HEK293 (cell line): Measurements from ENCODE around the gene P2RY6.

Experiments used
- CTCF ChIA-PET: fragments of 350-600 bp; formaldehyde crosslinking; extraction: SDS; loops from one replicate; lab custom pipeline; 2021; ENCODE audit warnings: antibody characterized with exemption; lab: Yijun Ruan, JAX
- POLR2A ChIA-PET: fragments of 300-600 bp; formaldehyde crosslinking; extraction: SDS; loops from one replicate; lab custom pipeline; 2020; ENCODE audit warnings: antibody characterized with exemption, inconsistent platforms; lab: Yijun Ruan, JAX
- H3K27ac ChIP-seq: fragments of 200-500 bp; sonication (Bioruptor generic); 2 replicates; pipeline ENCODE4 v1.5.1; 2014; ENCODE audit warnings: low read depth, low read length, control low read depth, inconsistent platforms; ENCODE audit errors: extremely low read depth
- H3K36me3 ChIP-seq, 2 experiments: fragments of 200-500 bp in 1 of 2; sonication (Bioruptor generic) in 1 of 2; 1 replicate in 1 of 2; 2 replicates in 1 of 2; pipeline ENCODE4 v1.5.1; 2014 to 2017; ENCODE audit warnings: inconsistent platforms in 2 of 2, low read length in 2 of 2; ENCODE audit not compliant: control insufficient read depth in 2 of 2, insufficient read depth in 1 of 2
- H3K4me1 ChIP-seq: fragments of 200-500 bp; sonication (Bioruptor generic); 2 replicates; pipeline ENCODE4 v1.5.1; 2014; ENCODE audit warnings: mild to moderate bottlenecking, low read length, inconsistent platforms; ENCODE audit not compliant: control insufficient read depth, insufficient read depth
- H3K4me3 ChIP-seq: 2 replicates; pipeline ENCODE4 v1.5.1; 2011; ENCODE audit warnings: low read depth, mild to moderate bottlenecking, control low read depth, low read length, moderate library complexity
- H3K9me3 ChIP-seq: fragments of 200-500 bp; sonication (Bioruptor generic); 2 replicates; pipeline ENCODE4 v1.5.1; 2014; ENCODE audit warnings: low read depth, low read length, inconsistent platforms; ENCODE audit not compliant: control insufficient read depth, insufficient read depth
- BCL11B ChIP-seq: fragments of 450-650 bp; formaldehyde crosslinking; IDR thresholded peaks from 2 replicates; pipeline ENCODE4 v1.5.1; 2016; ENCODE audit warnings: low read depth, missing biosample characterization, missing genetic modification characterization
- IKZF3 ChIP-seq: fragments of 450-650 bp; IDR thresholded peaks from 2 replicates; pipeline ENCODE4 v1.5.0; 2018; ENCODE audit warnings: missing biosample characterization, mild to moderate bottlenecking, missing genetic modification characterization, moderate library complexity
- REST ChIP-seq: fragments of 450-650 bp; formaldehyde crosslinking; IDR thresholded peaks from 2 replicates; pipeline ENCODE4 v1.5.1; 2016; ENCODE audit warnings: missing biosample characterization, missing genetic modification characterization
- ZNF114 ChIP-seq: fragments of 450-650 bp; formaldehyde crosslinking; IDR thresholded peaks from 2 replicates; pipeline ENCODE4 v1.5.0; 2017; ENCODE audit warnings: missing biosample characterization, missing genetic modification characterization
- ZNF169 ChIP-seq: fragments of 450-650 bp; formaldehyde crosslinking; IDR thresholded peaks from 2 replicates; pipeline ENCODE4 v1.5.1; 2016; ENCODE audit warnings: missing biosample characterization, missing genetic modification characterization
- ZNF266 ChIP-seq: fragments of 450-650 bp; formaldehyde crosslinking; IDR thresholded peaks from 2 replicates; pipeline ENCODE4 v1.5.1; 2016; ENCODE audit warnings: missing biosample characterization, missing genetic modification characterization, low read depth
- ZNF302 ChIP-seq: fragments of 450-650 bp; formaldehyde crosslinking; IDR thresholded peaks from 2 replicates; pipeline ENCODE4 v1.5.1; 2016; ENCODE audit warnings: missing biosample characterization, missing genetic modification characterization, low read depth
- ZNF311 ChIP-seq: fragments of 450-650 bp; formaldehyde crosslinking; IDR thresholded peaks from 2 replicates; pipeline ENCODE4 v1.5.1; 2017; ENCODE audit warnings: missing biosample characterization, missing genetic modification characterization, borderline replicate concordance
- ZNF350 ChIP-seq: fragments of 450-650 bp; formaldehyde crosslinking; IDR thresholded peaks from 2 replicates; pipeline ENCODE4 v1.5.0; 2017; ENCODE audit warnings: missing biosample characterization, mild to moderate bottlenecking, missing genetic modification characterization
- ZNF354C ChIP-seq: fragments of 450-650 bp; formaldehyde crosslinking; IDR thresholded peaks from 2 replicates; pipeline ENCODE4 v1.5.1; 2016; ENCODE audit warnings: missing biosample characterization, missing genetic modification characterization, low read depth, borderline replicate concordance
- ZNF404 ChIP-seq: fragments of 450-650 bp; formaldehyde crosslinking; IDR thresholded peaks from 2 replicates; pipeline ENCODE4 v1.5.1; 2017; ENCODE audit warnings: missing biosample characterization, missing genetic modification characterization
- ZNF433 ChIP-seq: fragments of 450-650 bp; formaldehyde crosslinking; IDR thresholded peaks from 2 replicates; pipeline ENCODE4 v1.5.1; 2016; ENCODE audit warnings: missing biosample characterization, missing genetic modification characterization, low read depth
- ZNF488 ChIP-seq: fragments of 450-650 bp; formaldehyde crosslinking; IDR thresholded peaks from 2 replicates; pipeline ENCODE4 v1.5.1; 2016; ENCODE audit warnings: missing biosample characterization, missing genetic modification characterization
- ZNF521 ChIP-seq: fragments of 450-650 bp; formaldehyde crosslinking; IDR thresholded peaks from 2 replicates; pipeline ENCODE4 v1.5.1; 2017; ENCODE audit warnings: missing biosample characterization, mild to moderate bottlenecking, missing genetic modification characterization
- ZNF548 ChIP-seq: fragments of 450-650 bp; formaldehyde crosslinking; IDR thresholded peaks from 2 replicates; pipeline ENCODE4 v1.5.1; 2016; ENCODE audit warnings: missing biosample characterization, missing genetic modification characterization
- ZNF596 ChIP-seq: fragments of 450-650 bp; IDR thresholded peaks from 2 replicates; pipeline ENCODE4 v1.5.0; 2018; ENCODE audit warnings: missing biosample characterization, mild to moderate bottlenecking, missing genetic modification characterization, moderate library complexity
- ZNF610 ChIP-seq: fragments of 450-650 bp; formaldehyde crosslinking; IDR thresholded peaks from 2 replicates; pipeline ENCODE4 v1.5.1; 2016; ENCODE audit warnings: missing biosample characterization, missing genetic modification characterization, borderline replicate concordance
- ZNF658 ChIP-seq: fragments of 450-650 bp; formaldehyde crosslinking; IDR thresholded peaks from 2 replicates; pipeline ENCODE4; 2016; ENCODE audit warnings: missing biosample characterization, missing genetic modification characterization
- ZNF747 ChIP-seq: fragments of 450-650 bp; formaldehyde crosslinking; IDR thresholded peaks from 2 replicates; pipeline ENCODE4 v1.5.1; 2016; ENCODE audit warnings: missing biosample characterization, missing genetic modification characterization
- ZNF776 ChIP-seq: fragments of 450-650 bp; formaldehyde crosslinking; IDR thresholded peaks from 2 replicates; pipeline ENCODE4 v1.5.0; 2017; ENCODE audit warnings: missing biosample characterization, missing genetic modification characterization, borderline replicate concordance
- TF ChIP-seq, protein P1 (sequence below): fragments of 450-650 bp; formaldehyde crosslinking; IDR thresholded peaks from 2 replicates; pipeline ENCODE4 v1.5.1; 2016; ENCODE audit warnings: missing biosample characterization, missing genetic modification characterization, borderline replicate concordance
- TF ChIP-seq, protein P2 (sequence below): fragments of 450-650 bp; formaldehyde crosslinking; IDR thresholded peaks from 2 replicates; pipeline ENCODE4 v1.5.1; 2016; ENCODE audit warnings: missing biosample characterization, missing genetic modification characterization

P2RY6 gene

GRCh38 chr11:73245461-73245860 is 26.7 kb upstream of the P2RY6 start:
- Histone ChIP-seq H3K4me3 (no peak overlapping the region), H3K9me3 (no peaks in the 10 kb centered on the region)
- TF ChIP-seq ZNF311 (tag by site-specific recombination) (no peak), ZNF658 (tag by site-specific recombination) (no peak), ZNF404 (tag by site-specific recombination) (no peak)
- TF ChIP-seq, protein P1, sequence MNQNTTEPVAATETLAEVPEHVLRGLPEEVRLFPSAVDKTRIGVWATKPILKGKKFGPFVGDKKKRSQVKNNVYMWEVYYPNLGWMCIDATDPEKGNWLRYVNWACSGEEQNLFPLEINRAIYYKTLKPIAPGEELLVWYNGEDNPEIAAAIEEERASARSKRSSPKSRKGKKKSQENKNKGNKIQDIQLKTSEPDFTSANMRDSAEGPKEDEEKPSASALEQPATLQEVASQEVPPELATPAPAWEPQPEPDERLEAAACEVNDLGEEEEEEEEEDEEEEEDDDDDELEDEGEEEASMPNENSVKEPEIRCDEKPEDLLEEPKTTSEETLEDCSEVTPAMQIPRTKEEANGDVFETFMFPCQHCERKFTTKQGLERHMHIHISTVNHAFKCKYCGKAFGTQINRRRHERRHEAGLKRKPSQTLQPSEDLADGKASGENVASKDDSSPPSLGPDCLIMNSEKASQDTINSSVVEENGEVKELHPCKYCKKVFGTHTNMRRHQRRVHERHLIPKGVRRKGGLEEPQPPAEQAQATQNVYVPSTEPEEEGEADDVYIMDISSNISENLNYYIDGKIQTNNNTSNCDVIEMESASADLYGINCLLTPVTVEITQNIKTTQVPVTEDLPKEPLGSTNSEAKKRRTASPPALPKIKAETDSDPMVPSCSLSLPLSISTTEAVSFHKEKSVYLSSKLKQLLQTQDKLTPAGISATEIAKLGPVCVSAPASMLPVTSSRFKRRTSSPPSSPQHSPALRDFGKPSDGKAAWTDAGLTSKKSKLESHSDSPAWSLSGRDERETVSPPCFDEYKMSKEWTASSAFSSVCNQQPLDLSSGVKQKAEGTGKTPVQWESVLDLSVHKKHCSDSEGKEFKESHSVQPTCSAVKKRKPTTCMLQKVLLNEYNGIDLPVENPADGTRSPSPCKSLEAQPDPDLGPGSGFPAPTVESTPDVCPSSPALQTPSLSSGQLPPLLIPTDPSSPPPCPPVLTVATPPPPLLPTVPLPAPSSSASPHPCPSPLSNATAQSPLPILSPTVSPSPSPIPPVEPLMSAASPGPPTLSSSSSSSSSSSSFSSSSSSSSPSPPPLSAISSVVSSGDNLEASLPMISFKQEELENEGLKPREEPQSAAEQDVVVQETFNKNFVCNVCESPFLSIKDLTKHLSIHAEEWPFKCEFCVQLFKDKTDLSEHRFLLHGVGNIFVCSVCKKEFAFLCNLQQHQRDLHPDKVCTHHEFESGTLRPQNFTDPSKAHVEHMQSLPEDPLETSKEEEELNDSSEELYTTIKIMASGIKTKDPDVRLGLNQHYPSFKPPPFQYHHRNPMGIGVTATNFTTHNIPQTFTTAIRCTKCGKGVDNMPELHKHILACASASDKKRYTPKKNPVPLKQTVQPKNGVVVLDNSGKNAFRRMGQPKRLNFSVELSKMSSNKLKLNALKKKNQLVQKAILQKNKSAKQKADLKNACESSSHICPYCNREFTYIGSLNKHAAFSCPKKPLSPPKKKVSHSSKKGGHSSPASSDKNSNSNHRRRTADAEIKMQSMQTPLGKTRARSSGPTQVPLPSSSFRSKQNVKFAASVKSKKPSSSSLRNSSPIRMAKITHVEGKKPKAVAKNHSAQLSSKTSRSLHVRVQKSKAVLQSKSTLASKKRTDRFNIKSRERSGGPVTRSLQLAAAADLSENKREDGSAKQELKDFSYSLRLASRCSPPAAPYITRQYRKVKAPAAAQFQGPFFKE (tag by site-specific recombination) = no peak
- TF ChIP-seq, all 188 proteins: peak for 0
- no peaks in the 10 kb centered on the region for H3K4me1 ChIP-seq
- H3K36me3 ChIP-seq = no peaks in the 10 kb centered on the region
- CTCF ChIA-PET = interaction anchor here (0.9 to 3.0 kb wide), 5 partner anchors 9 to 414 kb away, joined by 4 to 20 read pairs (median 5); no protein-coding TSS in a partner anchor
- no peak overlapping the region for H3K27ac ChIP-seq
- POLR2A ChIA-PET = no interaction called here

- no peak overlapping the region for H3K27ac ChIP-seq
- H3K4me3 ChIP-seq = no peak overlapping the region
- ChIA-PET POLR2A (no interaction called here), CTCF (interaction anchor here (2.4 to 3.0 kb wide), 2 partner anchors 10 to 43 kb away, joined by 10 to 20 read pairs; no protein-coding TSS in a partner anchor)
- H3K36me3 ChIP-seq = no peaks in the 10 kb centered on the region
- TF ChIP-seq ZNF114 (tag by site-specific recombination) (no peak), BCL11B (tag by site-specific recombination) (no peak), ZNF433 (tag by site-specific recombination) (no peak), ZNF169 (tag by site-specific recombination) (no peak), ZNF350 (no peak), ZNF610 (tag by site-specific recombination) (no peak), ZNF596 (no peak), ZNF488 (tag by site-specific recombination) (no peak), IKZF3 (tag by site-specific recombination) (no peak), ZNF776 (tag by site-specific recombination) (no peak), ZNF747 (tag by site-specific recombination) (no peak), ZNF302 (no peak), ZNF266 (tag by site-specific recombination) (no peak), REST (tag by site-specific recombination) (no peak), ZNF548 (tag by site-specific recombination) (no peak), ZNF354C (tag by site-specific recombination) (no peak), ZNF521 (tag by site-specific recombination) (no peak)
- TF ChIP-seq, protein P2, sequence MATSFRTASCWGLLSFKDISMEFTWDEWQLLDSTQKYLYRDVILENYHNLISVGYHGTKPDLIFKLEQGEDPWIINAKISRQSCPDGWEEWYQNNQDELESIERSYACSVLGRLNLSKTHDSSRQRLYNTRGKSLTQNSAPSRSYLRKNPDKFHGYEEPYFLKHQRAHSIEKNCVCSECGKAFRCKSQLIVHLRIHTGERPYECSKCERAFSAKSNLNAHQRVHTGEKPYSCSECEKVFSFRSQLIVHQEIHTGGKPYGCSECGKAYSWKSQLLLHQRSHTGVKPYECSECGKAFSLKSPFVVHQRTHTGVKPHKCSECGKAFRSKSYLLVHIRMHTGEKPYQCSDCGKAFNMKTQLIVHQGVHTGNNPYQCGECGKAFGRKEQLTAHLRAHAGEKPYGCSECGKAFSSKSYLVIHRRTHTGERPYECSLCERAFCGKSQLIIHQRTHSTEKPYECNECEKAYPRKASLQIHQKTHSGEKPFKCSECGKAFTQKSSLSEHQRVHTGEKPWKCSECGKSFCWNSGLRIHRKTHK = no peak
- H3K4me1 ChIP-seq = no peaks in the 10 kb centered on the region
- no peaks in the 10 kb centered on the region for H3K9me3 ChIP-seq
Observed at GRCh38 chr11:73246303-73246702, 25.8 kb upstream of the P2RY6 start.
